ELR (cell line): ENCODE results near the gene TMEM30B.

Experiments used
- DNase-seq: peaks from one replicate; pipeline ENCODE4 v3.0.0-alpha.2; 2015; ENCODE audit warnings: low read depth

The TMEM30B gene

DNA sequence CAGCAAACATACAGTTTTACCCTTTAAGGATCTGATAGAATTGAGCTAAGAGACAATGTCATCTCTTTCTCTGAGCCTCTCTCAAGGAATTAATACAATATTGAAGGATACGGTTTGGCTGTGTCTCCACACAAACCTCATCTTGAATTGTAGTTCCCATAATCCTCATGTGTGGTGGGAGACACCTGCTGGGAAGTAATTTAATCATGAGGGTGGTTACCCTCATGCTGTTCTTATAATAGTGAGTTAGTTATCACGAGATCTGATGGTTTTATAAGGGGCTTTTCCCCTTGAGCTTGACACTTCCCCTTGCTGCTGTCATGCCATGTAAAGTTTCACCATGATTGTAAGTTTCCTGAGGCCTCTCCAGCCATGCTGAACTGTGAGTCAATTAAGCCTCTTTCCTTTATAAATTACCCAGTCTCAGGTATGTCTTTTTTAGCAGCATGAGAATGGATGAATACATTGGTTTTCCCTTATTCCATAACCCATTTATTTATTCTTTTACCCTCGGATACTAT is 47.6 kb downstream of the TMEM30B start:
- DNase-seq: no peak

DNA sequence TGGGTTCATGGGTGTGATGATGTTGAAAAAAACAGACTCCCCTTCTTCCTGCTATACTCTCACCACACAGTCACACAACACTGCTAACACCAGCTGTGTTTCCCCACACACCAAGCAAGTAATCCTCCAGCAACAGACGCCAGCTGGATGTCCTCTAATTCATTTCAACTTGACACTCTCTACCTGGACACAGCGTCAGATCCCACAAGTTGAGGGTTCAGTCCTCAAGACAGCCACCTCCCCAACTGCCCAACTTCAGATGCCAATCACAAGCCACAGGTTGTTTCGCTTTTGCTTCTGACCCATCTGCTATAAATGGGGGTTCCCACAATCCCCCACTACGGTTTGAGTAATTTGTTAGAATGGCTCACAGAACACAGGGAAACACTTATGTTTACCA is 49.3 kb downstream of the TMEM30B start:
- DNase-seq: no peak

DNA sequence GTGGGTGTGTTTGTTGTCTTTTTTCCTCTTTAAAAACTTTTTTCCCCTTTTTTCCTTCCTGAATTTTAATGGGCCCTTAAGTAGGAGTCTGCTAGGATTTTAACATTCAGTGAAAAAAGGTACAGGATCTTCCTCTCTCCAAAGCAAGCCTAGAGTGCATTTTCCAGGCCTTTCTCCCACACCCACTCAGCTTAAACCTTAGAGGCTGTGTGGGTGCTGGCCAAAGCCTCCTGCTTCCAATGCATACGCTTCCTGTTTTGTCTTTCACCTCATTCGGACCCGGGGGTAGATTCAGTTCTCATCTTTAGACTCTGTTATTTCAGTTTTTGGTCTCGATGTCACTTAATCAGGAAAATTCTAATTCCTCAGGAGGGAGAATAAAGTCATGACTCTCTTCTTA is 51.2 kb downstream of the TMEM30B start:
- no peak for DNase-seq

DNA sequence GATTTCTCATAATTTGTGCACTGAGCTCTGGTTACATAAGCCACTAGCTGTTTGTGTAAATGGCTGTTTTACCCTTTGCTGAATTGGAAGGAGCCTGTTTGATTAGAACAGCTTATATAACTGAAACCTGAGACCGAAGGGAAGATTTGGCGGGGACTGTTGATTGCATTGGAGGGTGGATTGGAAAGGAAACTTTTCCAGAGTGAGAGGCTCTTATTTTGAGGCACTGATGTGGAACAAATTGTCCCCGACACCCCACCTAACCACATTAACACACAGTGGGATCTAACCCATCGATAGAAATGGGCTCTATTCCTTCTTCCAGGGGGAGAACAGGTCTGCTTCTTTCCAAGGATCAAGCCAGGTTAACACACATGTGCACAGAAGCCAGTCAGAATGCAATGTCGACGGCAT is 51.7 kb downstream of the TMEM30B start:
- DNase-seq: no peak

DNA sequence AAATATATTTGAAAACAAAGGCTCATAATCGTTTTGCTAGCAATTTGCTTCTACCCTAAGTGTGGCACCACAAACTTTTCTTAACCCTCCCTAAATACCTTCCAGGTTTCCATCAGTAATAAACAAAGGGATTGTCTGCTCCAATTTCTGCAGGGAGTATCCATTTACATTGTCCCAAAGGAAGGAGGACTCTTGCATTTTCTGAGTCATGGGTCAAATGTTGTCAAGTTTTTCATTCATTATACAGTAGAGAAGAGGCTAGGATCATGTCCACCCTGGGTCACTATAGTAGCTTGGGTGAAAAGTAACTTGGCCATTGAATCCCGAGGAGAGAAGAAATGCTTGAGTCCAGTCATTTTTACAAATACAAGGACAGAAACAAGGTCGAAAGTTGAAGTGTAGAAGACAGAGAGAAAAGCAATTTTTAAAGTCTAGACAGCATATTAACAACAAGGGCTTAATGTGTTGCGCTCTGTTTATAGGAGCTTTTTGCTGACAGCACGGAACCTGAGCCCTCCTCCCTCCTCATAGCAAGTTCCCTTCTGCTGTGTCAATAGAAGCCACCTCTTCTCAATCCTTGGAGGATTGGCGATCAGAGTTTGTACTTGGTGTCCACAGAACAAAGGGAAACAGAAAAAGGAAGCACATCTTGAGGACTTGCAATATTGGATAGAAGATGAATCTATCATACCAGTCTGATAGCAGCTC is 53.1 kb downstream of the TMEM30B start:
- DNase-seq: no peak
